Osteoblast (primary cell): ENCODE measurements around the gene TGM1. TPM values are rescaled to one million over a fixed set of nuclear protein-coding genes. Genes with fewer than 3 reads are reported as not detected.
A peak's percentile ranks its signal among the peaks of the same experiment; 100 is the strongest.

Source experiments
- DNase-seq: peaks from one replicate; pipeline ENCODE4 v3.0.0; 2011; ENCODE audit warnings: low spot score, mixed read lengths; ENCODE audit not compliant: insufficient read length; ENCODE audit errors: missing footprints
- H2AFZ ChIP-seq: 2 replicates; pipeline ENCODE4 v1.6.0; 2011; ENCODE audit warnings: mild to moderate bottlenecking, low read length
- H3K27ac ChIP-seq: 2 replicates; pipeline ENCODE4 v1.5.1; 2011; ENCODE audit warnings: mild to moderate bottlenecking, low read depth, low read length, moderate library complexity
- H3K27me3 ChIP-seq: 2 replicates; pipeline ENCODE4 v1.6.0; 2012; ENCODE audit warnings: mild to moderate bottlenecking, control low read depth, inconsistent platforms, low read length, moderate library complexity; ENCODE audit not compliant: insufficient read depth
- H3K36me3 ChIP-seq: 2 replicates; pipeline ENCODE4 v1.5.1; 2011; ENCODE audit warnings: mild to moderate bottlenecking, low read length, control low read depth, moderate library complexity; ENCODE audit not compliant: insufficient read depth
- H3K4me1 ChIP-seq: 2 replicates; pipeline ENCODE4 v1.5.1; 2011; ENCODE audit warnings: mild to moderate bottlenecking, low read length, control low read depth, moderate library complexity; ENCODE audit not compliant: insufficient read depth
- H3K4me2 ChIP-seq: 2 replicates; pipeline ENCODE4 v1.6.0; 2011; ENCODE audit warnings: mild to moderate bottlenecking, low read length; ENCODE audit not compliant: insufficient read depth
- H3K4me3 ChIP-seq: fragments of 200-600 bp; sonication (generic); 3 replicates; pipeline ENCODE4 v1.5.1; 2012; ENCODE audit warnings: mild to moderate bottlenecking, low read length, inconsistent platforms; ENCODE audit not compliant: insufficient read depth
- H3K79me2 ChIP-seq: 2 replicates; pipeline ENCODE4 v1.6.0; 2012; ENCODE audit warnings: mild to moderate bottlenecking, low read length, control low read depth, inconsistent platforms; ENCODE audit not compliant: insufficient read depth
- H3K9me3 ChIP-seq: 2 replicates; pipeline ENCODE4 v1.5.1; 2011; ENCODE audit warnings: low read depth, low read length, control low read depth
- H4K20me1 ChIP-seq: 2 replicates; pipeline ENCODE4 v1.6.0; 2012; ENCODE audit warnings: mild to moderate bottlenecking, low read length, control low read depth; ENCODE audit not compliant: insufficient read depth
- total RNA-seq: library from RNA; depleted of rRNA; stranded (reverse); fragments of >200 nt; gene quantifications from 2 replicates; pipeline ENCODE4 v1.2.3, GENCODE V29; 2012
- TF ChIP-seq, protein P1 (sequence below): IDR thresholded peaks from 2 replicates; pipeline ENCODE4 v1.5.1; 2011; ENCODE audit warnings: mild to moderate bottlenecking, low read depth, low read length, moderate library complexity; ENCODE audit errors: extremely low read depth

Gene TGM1
- total RNA-seq, 1 donor: 0.36 TPM

DNA sequence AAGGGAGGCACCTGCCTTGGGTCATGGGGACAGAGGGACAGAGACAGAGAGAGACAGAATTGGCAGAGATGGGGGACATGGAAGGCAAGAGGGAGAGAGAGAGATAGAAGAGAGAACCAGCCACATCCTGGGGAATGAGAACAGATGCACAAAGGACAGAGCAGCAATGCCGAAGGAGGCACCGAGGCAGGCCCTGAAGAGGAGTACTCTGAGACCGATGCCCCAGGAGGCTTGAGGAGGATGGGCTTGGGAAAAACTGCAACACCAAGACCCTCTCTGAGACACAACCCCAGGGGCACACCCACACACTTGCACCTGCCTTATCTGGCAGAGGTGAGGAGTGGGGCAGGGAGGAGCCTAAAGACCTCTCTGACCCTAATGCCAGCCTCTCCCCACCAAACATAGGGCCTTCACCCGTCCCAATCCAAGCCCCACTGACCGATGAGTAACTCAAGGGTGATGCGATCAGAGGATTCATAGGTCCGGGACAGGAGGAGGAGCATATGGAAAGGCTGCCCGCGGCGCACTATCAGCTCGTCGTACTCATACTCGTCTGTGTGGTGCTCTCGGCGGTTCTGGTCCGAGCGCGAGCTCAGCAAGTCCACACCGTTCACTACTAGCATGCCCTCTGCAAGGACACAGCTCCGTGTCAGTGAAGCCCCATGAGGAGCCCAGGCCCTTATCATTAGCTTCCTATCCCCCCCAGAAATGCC, 1.6 kb downstream of the TGM1 start:
- TF ChIP-seq, protein P1, sequence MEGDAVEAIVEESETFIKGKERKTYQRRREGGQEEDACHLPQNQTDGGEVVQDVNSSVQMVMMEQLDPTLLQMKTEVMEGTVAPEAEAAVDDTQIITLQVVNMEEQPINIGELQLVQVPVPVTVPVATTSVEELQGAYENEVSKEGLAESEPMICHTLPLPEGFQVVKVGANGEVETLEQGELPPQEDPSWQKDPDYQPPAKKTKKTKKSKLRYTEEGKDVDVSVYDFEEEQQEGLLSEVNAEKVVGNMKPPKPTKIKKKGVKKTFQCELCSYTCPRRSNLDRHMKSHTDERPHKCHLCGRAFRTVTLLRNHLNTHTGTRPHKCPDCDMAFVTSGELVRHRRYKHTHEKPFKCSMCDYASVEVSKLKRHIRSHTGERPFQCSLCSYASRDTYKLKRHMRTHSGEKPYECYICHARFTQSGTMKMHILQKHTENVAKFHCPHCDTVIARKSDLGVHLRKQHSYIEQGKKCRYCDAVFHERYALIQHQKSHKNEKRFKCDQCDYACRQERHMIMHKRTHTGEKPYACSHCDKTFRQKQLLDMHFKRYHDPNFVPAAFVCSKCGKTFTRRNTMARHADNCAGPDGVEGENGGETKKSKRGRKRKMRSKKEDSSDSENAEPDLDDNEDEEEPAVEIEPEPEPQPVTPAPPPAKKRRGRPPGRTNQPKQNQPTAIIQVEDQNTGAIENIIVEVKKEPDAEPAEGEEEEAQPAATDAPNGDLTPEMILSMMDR: no peak
- no peaks in the 10 kb centered on the region for H3K27me3 ChIP-seq
- DNase-seq: peak; percentile 55
- H4K20me1 ChIP-seq: no peaks in the 10 kb centered on the region
- H2AFZ ChIP-seq: no peak overlapping the region
- no peaks in the 10 kb centered on the region for H3K79me2 ChIP-seq
- no peaks in the 10 kb centered on the region for H3K9me3 ChIP-seq
- H3K27ac ChIP-seq: no peak overlapping the region
- H3K4me3 ChIP-seq: no peak overlapping the region
- peaks cover 7% of the 10 kb centered on the region for H3K36me3 ChIP-seq
- H3K4me2 ChIP-seq: no peak overlapping the region
- H3K4me1 ChIP-seq: no peaks in the 10 kb centered on the region

DNA sequence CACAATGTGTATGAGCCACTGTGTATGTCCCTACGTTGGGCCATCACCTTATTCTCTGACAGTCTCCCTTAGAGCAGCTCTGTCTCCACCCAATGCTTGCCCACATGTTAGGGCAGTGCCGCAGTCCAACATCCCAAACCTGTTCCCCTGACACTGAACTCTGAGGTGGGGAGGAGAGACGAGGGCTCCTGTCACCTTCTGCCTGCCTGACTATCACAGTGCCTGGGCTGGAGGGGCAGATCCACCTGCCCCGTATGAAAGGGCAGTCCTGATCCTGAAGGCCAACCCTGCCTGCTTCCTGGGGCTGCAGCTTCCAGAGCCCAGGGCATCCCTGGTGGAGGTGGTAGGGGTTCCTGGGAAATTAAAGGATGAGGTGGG, 2.2 kb downstream of the TGM1 start:
- Histone ChIP-seq H3K9me3 (no peaks in the 10 kb centered on the region), H3K4me1 (no peaks in the 10 kb centered on the region), H3K36me3 (peaks cover 6% of the 10 kb centered on the region), H3K79me2 (no peaks in the 10 kb centered on the region), H3K4me3 (no peak overlapping the region), H2AFZ (no peak overlapping the region), H4K20me1 (no peaks in the 10 kb centered on the region), H3K27ac (no peak overlapping the region), H3K27me3 (no peaks in the 10 kb centered on the region), H3K4me2 (no peak overlapping the region)
- no peak for DNase-seq
- TF ChIP-seq, protein P1: no peak

DNA sequence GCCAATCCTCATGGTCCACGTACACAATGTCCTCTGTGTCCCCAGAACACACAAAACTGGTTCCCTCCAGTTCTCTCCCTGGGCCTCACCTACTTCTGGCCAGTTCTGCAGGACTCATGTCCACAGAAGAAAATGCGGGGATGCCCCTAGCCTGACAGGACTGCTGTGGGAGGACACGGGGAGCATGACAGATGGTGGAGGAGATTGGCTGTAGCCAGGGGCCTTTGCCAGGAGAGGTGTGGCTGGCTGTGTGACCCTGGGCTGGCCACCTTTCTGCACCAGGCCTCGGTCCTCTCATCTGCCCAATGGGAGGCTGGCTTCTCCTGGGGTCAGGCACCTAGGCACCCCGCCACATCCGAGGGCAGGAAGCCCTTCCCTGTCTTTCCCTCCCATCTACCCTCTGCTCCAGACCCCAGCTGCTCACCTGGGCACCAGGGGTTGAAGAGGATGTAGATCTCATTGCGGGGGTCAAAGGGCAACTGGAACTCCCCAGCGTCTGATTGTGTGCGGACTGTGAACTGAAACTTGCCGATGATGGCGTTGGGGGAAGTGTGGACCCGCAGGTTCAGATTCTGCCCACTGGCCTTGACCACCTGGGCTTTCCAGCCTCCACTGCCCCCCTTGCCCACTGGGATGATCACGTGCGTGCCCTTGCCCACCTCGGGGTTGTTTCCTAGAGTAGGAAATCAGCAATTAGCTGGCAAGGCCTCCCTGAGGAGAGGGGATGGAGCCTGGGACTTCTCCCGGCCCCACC, 2.8 kb downstream of the TGM1 start:
- no peak overlapping the region for H3K4me3 ChIP-seq
- H3K79me2 ChIP-seq: no peaks in the 10 kb centered on the region
- no peaks in the 10 kb centered on the region for H4K20me1 ChIP-seq
- no peak overlapping the region for H3K4me2 ChIP-seq
- H3K27ac ChIP-seq: no peak overlapping the region
- TF ChIP-seq, protein P1: no peak
- DNase-seq: peak; percentile 75
- no peak overlapping the region for H2AFZ ChIP-seq
- H3K9me3 ChIP-seq: no peaks in the 10 kb centered on the region
- no peaks in the 10 kb centered on the region for H3K4me1 ChIP-seq
- no peaks in the 10 kb centered on the region for H3K27me3 ChIP-seq
- peaks cover 3% of the 10 kb centered on the region for H3K36me3 ChIP-seq

DNA sequence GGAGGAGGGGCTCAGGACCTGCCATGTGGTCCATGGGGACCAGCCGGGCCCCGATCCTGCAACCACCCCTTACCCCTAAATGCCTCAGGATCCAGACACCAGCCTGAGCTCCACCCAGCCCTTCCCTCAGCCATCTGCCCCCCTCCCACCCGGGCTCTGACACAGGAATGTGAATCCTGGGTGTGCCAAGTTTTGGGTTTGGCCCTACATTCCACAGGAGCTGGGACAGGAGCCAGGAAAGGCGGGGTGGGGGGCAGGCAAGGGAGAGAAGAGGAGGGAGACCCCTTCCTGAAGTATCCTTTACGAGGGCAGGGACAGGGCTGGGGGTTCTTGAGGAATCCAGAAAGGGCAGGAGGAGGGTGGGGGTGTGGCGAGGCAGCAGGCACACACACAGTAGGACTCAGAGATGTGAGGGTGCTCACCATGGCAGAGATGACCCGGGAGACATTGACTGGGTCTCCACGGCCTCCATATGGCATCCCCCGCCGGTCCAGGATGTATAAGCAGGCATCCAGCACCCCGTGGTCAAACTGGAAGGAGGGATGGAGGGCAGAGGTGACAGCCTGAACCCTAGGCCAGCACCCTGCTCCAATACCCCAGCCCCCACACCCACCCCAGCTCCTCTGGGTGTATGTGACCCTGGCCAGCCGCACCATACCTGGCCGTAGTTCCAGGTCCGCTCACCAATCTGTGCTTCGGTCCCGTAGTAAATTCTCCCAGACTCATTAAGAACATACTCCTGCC, 3.5 kb downstream of the TGM1 start:
- no peak overlapping the region for H2AFZ ChIP-seq
- no peaks in the 10 kb centered on the region for H3K27me3 ChIP-seq
- no peak overlapping the region for H3K4me3 ChIP-seq
- no peaks in the 10 kb centered on the region for H3K4me1 ChIP-seq
- peak; percentile 82 for DNase-seq
- H3K36me3 ChIP-seq: no peaks in the 10 kb centered on the region
- no peaks in the 10 kb centered on the region for H4K20me1 ChIP-seq
- no peak overlapping the region for H3K4me2 ChIP-seq
- no peaks in the 10 kb centered on the region for H3K9me3 ChIP-seq
- no peak overlapping the region for H3K27ac ChIP-seq
- TF ChIP-seq, protein P1: no peak
- no peaks in the 10 kb centered on the region for H3K79me2 ChIP-seq
